ENCODE results near the gene ZBTB17.
A peak's percentile ranks its signal among the peaks of the same experiment; 100 is the strongest.

The ZBTB17 gene

GRCh38 chr1:15951341-15952153 is 24.4 kb downstream of the ZBTB17 start:
- H3K27me3 ChIP-seq (ENCODE audit: control insufficient read depth in 1 of 2, insufficient read depth in 2 of 2, low read length in 2 of 2): no peaks in the 10 kb centered on the region
- H3K9ac ChIP-seq (ENCODE audit: low read length in 2 of 2): peak overlapping the region in 1 of 2 donors; percentile 43
- peak overlapping the region in 1 of 2 donors; percentile 22 for H3K4me3 ChIP-seq (ENCODE audit: low read length in 2 of 2)
- peaks cover 60% of the 10 kb centered on the region for H3K4me1 ChIP-seq (ENCODE audit: control insufficient read depth, insufficient read depth, low read length)
- H3K9me3 ChIP-seq (ENCODE audit: control insufficient read depth in 2 of 2, low read length in 2 of 2): no peaks in the 10 kb centered on the region
- H3K36me3 ChIP-seq (ENCODE audit: control insufficient read depth in 2 of 2, insufficient read depth in 2 of 2, low read length in 2 of 2): peaks cover 8 to 10% of the 10 kb centered on the region in 2 donors
- no peak overlapping the region for H3K27ac ChIP-seq (ENCODE audit: low read length)

DNA sequence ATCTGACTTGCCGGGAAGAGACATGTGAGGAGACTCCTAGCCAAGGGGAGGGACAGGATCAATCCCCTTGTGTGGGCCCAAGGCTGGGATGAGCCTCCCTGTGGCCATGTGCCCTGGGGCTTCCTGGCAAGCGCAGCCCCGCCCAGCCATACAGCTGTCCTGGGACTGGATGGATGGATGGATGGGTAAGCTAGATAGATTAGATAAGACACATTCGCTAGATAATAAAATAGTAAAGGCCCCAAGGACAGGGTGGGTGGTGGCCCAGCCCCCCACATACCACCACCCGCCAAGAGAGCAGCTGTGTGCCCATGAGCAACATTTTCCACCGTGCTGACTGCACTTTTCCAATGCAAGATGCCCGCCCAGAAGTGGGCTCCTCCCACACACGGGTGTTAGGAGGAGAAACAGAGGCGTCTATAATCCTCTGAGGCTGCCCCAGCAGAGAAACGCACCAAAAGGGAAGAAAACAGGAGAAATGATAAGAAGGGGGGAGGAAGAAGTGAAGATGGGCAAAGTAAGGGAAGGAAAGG is 25.1 kb downstream of the ZBTB17 start:
- peaks cover 10 to 12% of the 10 kb centered on the region in 2 donors for H3K36me3 ChIP-seq (ENCODE audit: control insufficient read depth in 2 of 2, insufficient read depth in 2 of 2, low read length in 2 of 2)
- peak overlapping the region; percentile 43 to 64 for H3K9ac ChIP-seq (ENCODE audit: low read length in 2 of 2)
- peak overlapping the region in 1 of 2 donors; percentile 64 for H3K4me3 ChIP-seq (ENCODE audit: low read length in 2 of 2)
- peak overlapping the region; percentile 92 for H3K27ac ChIP-seq (ENCODE audit: low read length)
- no peaks in the 10 kb centered on the region for H3K9me3 ChIP-seq (ENCODE audit: control insufficient read depth in 2 of 2, low read length in 2 of 2)
- no peaks in the 10 kb centered on the region for H3K27me3 ChIP-seq (ENCODE audit: control insufficient read depth in 1 of 2, insufficient read depth in 2 of 2, low read length in 2 of 2)
- peaks cover 60% of the 10 kb centered on the region for H3K4me1 ChIP-seq (ENCODE audit: control insufficient read depth, insufficient read depth, low read length)

- H3K27ac ChIP-seq (ENCODE audit: low read length): peak overlapping the region; percentile 92
- H3K27me3 ChIP-seq (ENCODE audit: control insufficient read depth in 1 of 2, insufficient read depth in 2 of 2, low read length in 2 of 2): no peaks in the 10 kb centered on the region
- peaks cover 11 to 16% of the 10 kb centered on the region in 2 donors for H3K36me3 ChIP-seq (ENCODE audit: control insufficient read depth in 2 of 2, insufficient read depth in 2 of 2, low read length in 2 of 2)
- peak overlapping the region; percentile 64 for H3K9ac ChIP-seq (ENCODE audit: low read length in 2 of 2)
- H3K4me1 ChIP-seq (ENCODE audit: control insufficient read depth, insufficient read depth, low read length): peaks cover 60% of the 10 kb centered on the region
- H3K4me3 ChIP-seq (ENCODE audit: low read length in 2 of 2): peak overlapping the region; percentile 38 to 64
- H3K9me3 ChIP-seq (ENCODE audit: control insufficient read depth in 2 of 2, low read length in 2 of 2): no peaks in the 10 kb centered on the region
Measured at GRCh38 chr1:15950302-15950701, 25.6 kb downstream of the ZBTB17 start.

DNA sequence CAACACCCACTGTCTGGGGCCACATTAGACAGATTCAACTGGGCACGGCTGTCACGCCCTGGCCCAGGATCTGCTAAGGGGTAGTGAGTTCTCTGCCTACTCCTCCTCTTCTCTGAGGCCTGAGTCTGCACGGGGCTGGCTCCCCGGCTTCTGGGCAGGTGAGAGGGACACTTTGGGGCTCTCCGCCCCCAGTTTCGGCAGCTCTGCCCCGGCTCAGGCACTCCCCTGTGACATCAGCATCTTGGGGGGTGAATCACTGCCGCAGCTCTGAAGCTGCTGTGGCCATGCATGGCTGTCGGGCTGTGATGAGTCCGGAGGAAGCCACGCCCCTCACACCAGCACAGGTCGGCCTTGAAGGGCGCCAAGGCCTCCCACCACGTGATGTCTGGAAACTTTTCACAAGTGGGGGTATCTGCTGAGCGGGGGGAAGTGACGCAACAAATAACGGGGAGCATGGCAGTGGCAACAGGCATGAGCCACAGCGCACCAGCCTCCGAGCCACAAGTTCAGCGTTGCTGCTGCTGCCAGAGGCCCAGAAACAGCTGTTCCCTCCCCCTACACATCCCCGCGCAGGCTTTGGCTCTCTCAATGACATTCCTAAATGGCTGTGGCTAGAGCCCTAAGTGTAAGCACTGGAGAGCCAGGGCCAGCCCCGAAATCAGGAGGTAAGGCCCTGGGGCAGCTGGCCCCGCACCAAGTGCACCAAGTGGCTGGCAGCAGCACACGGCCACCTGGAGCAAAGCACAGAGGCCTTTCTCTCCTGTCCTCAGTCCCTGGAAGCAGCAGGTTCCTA is 26.3 kb downstream of the ZBTB17 start:
- Histone ChIP-seq H3K9ac (ENCODE audit: low read length in 2 of 2) (peak overlapping the region; percentile 64), H3K36me3 (ENCODE audit: control insufficient read depth in 2 of 2, insufficient read depth in 2 of 2, low read length in 2 of 2) (peaks cover 13 to 20% of the 10 kb centered on the region in 2 donors), H3K27ac (ENCODE audit: low read length) (peak overlapping the region; percentile 92), H3K9me3 (ENCODE audit: control insufficient read depth in 2 of 2, low read length in 2 of 2) (no peaks in the 10 kb centered on the region), H3K4me3 (ENCODE audit: low read length in 2 of 2) (peak overlapping the region; percentile 38 to 64), H3K4me1 (ENCODE audit: control insufficient read depth, insufficient read depth, low read length) (peaks cover 60% of the 10 kb centered on the region), H3K27me3 (ENCODE audit: control insufficient read depth in 1 of 2, insufficient read depth in 2 of 2, low read length in 2 of 2) (no peaks in the 10 kb centered on the region)

DNA sequence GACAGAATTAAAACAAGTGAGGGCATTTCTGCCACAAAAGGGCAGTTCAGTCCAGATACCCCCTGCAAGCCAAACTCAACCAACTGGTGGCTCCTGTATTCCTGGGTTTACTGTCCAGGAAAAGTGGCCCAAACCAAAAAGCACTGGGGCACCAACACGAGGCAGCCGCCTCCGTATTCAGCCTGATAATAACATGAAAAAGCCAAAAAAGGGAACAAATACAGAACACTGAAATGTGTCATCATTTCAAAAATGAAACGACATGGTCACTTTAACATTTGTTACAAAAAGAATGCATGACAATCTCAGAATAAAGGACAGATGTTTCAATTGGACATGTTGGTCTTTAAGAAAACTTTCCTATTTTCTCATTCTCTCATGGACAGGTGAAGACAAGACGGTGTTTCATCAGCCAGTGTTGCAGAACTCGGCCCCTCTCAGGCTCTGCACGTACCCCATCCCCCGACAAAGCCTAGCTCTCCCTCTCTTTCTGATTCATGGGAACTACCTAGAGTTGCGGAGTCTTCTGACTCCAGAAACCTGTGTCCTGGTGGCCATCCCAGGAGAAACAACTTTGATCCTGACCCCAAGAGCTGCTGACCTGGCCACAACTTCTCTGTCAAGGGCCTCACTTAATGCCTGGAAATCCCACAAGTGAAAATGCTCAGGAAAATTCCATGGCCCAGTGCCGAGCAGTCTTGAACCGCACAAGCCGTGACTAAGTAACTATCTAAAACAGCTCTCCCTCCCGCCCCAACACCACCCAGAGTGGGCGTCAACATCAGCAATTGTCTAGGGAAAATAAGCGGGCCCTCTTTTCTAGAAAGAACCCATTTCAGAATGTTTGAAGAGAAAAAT is 27.1 kb downstream of the ZBTB17 start:
- Histone ChIP-seq H3K4me3 (ENCODE audit: low read length in 2 of 2) (peak overlapping the region; percentile 38 to 64), H3K27me3 (ENCODE audit: control insufficient read depth in 1 of 2, insufficient read depth in 2 of 2, low read length in 2 of 2) (no peaks in the 10 kb centered on the region), H3K27ac (ENCODE audit: low read length) (peak overlapping the region; percentile 92), H3K9me3 (ENCODE audit: control insufficient read depth in 2 of 2, low read length in 2 of 2) (no peaks in the 10 kb centered on the region), H3K4me1 (ENCODE audit: control insufficient read depth, insufficient read depth, low read length) (peaks cover 56% of the 10 kb centered on the region), H3K36me3 (ENCODE audit: control insufficient read depth in 2 of 2, insufficient read depth in 2 of 2, low read length in 2 of 2) (peaks cover 16 to 25% of the 10 kb centered on the region in 2 donors), H3K9ac (ENCODE audit: low read length in 2 of 2) (peak overlapping the region; percentile 64)

DNA sequence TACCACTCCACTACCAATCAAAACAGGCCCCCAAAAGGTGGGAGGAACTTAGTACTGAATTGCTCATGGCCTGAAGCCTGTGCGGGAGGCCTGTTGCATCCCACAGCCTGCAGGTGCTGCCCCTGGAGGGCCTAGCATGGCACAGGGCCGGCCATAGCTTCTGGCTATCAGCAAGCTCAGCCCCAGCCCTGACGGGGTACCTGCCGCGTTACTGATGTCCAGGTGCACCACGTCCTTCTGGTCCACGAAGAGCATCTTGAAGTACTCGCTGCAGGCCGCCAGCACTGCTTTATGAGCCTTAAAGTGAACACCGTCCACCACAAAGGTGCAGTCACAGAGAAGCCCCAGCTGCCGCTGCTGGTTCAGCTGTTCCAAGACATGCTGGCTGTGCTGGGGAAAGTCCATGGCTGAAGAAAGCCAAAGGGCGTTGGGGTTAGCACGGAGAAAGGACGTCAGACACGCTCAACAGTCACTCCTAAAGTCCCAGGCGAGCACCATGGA is 27.8 kb downstream of the ZBTB17 start:
- Histone ChIP-seq H3K9me3 (ENCODE audit: control insufficient read depth in 2 of 2, low read length in 2 of 2) (no peaks in the 10 kb centered on the region), H3K9ac (ENCODE audit: low read length in 2 of 2) (no peak overlapping the region), H3K4me3 (ENCODE audit: low read length in 2 of 2) (no peak overlapping the region), H3K27me3 (ENCODE audit: control insufficient read depth in 1 of 2, insufficient read depth in 2 of 2, low read length in 2 of 2) (no peaks in the 10 kb centered on the region), H3K36me3 (ENCODE audit: control insufficient read depth in 2 of 2, insufficient read depth in 2 of 2, low read length in 2 of 2) (peaks cover 19 to 31% of the 10 kb centered on the region in 2 donors), H3K4me1 (ENCODE audit: control insufficient read depth, insufficient read depth, low read length) (peaks cover 49% of the 10 kb centered on the region), H3K27ac (ENCODE audit: low read length) (peak overlapping the region; percentile 92)

- H3K36me3 ChIP-seq (ENCODE audit: control insufficient read depth in 2 of 2, insufficient read depth in 2 of 2, low read length in 2 of 2): peaks cover 25 to 33% of the 10 kb centered on the region in 2 donors
- no peak overlapping the region for H3K27ac ChIP-seq (ENCODE audit: low read length)
- H3K4me3 ChIP-seq (ENCODE audit: low read length in 2 of 2): no peak overlapping the region
- peaks cover 44% of the 10 kb centered on the region for H3K4me1 ChIP-seq (ENCODE audit: control insufficient read depth, insufficient read depth, low read length)
- no peaks in the 10 kb centered on the region for H3K27me3 ChIP-seq (ENCODE audit: control insufficient read depth in 1 of 2, insufficient read depth in 2 of 2, low read length in 2 of 2)
- no peak overlapping the region for H3K9ac ChIP-seq (ENCODE audit: low read length in 2 of 2)
- H3K9me3 ChIP-seq (ENCODE audit: control insufficient read depth in 2 of 2, low read length in 2 of 2): no peaks in the 10 kb centered on the region
Measured at GRCh38 chr1:15947382-15948090, 28.4 kb downstream of the ZBTB17 start.

DNA sequence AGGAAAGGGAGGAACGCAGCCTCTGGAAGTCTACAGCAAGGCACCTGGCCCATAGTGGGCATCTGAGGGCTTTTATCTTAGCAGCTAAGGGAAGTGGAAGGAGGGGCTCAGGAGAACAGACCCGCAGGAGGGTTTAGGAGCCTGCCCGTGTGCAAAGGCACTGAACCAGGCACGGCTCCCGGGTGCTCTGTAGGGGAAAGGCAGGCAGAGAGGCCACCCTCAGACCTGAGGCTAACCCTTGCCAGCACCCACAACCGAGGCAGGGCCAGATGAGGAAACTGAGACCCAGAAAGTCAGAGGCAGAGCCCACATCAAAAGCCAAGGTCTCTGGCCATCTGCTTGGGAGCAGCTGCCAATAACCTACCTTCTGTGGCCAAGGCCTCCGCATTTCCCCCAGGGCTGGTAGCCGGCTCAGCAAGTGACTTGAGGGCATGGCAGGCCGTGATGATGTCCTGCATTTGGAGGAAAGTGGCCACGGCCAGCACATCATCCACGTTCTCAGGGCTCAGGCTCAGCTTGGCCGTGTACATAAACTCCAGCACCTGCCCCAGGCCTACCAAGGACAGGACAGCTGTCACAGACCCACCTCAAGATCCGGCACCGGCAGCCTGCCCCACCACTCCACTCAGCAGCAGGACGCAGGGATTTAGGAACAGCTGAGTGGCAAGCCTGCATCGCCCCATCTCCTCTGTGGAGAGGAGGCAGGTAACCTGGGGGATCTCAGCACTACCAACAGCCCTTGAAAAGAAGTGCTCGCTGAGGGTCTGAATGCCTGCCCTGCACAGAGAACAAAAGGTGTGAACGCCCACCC is 29.1 kb downstream of the ZBTB17 start:
- Histone ChIP-seq H3K27me3 (ENCODE audit: control insufficient read depth in 1 of 2, insufficient read depth in 2 of 2, low read length in 2 of 2) (no peaks in the 10 kb centered on the region), H3K4me1 (ENCODE audit: control insufficient read depth, insufficient read depth, low read length) (peaks cover 39% of the 10 kb centered on the region), H3K36me3 (ENCODE audit: control insufficient read depth in 2 of 2, insufficient read depth in 2 of 2, low read length in 2 of 2) (peaks cover 32 to 40% of the 10 kb centered on the region in 2 donors), H3K9me3 (ENCODE audit: control insufficient read depth in 2 of 2, low read length in 2 of 2) (no peaks in the 10 kb centered on the region), H3K9ac (ENCODE audit: low read length in 2 of 2) (no peak overlapping the region), H3K27ac (ENCODE audit: low read length) (no peak overlapping the region), H3K4me3 (ENCODE audit: low read length in 2 of 2) (no peak overlapping the region)

DNA sequence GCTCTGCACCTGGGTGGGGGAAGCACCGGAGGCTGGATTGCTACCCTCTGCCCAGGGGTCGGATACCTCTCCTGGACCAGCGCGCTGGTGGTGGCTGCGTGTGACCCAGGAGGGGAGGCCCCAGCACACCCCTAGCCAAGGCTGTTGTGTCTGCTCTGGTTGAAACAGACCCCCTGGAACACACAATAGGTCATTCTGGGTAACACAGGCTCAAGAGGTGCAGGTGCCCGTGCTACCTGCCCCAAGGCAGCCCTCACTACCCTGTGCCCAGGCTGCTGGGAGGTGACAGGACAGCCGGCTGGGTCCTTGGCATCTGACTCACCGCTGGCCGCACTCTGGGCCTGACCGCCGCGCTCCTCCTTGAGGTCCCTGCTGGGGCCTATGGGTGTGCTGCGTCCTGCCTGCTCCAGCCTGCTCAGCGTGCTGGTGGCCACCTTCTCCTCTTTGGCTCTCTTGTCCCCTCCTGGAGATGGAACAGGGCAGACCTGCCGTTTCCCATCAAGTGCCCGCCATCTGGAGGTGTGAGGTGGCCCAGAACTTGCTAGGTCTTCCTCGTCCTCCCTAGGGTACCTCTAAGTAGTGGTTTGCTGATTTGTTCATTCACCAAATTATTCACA is 30.0 kb downstream of the ZBTB17 start:
- no peak overlapping the region for H3K27ac ChIP-seq (ENCODE audit: low read length)
- H3K9ac ChIP-seq (ENCODE audit: low read length in 2 of 2): no peak overlapping the region
- peaks cover 33% of the 10 kb centered on the region for H3K4me1 ChIP-seq (ENCODE audit: control insufficient read depth, insufficient read depth, low read length)
- H3K36me3 ChIP-seq (ENCODE audit: control insufficient read depth in 2 of 2, insufficient read depth in 2 of 2, low read length in 2 of 2): peaks cover 32 to 48% of the 10 kb centered on the region in 2 donors
- H3K9me3 ChIP-seq (ENCODE audit: control insufficient read depth in 2 of 2, low read length in 2 of 2): no peaks in the 10 kb centered on the region
- no peak overlapping the region for H3K4me3 ChIP-seq (ENCODE audit: low read length in 2 of 2)
- H3K27me3 ChIP-seq (ENCODE audit: control insufficient read depth in 1 of 2, insufficient read depth in 2 of 2, low read length in 2 of 2): no peaks in the 10 kb centered on the region

All from stomach smooth muscle (tissue), 2 donors.